ENCODE measurements around the gene BTBD16. TPM values are rescaled to one million over a fixed set of nuclear protein-coding genes. Genes with fewer than 3 reads are reported as not detected.
A peak's percentile ranks its signal among the peaks of the same experiment; 100 is the strongest.

BTBD16 gene
- total RNA-seq, 6 donors from 2014 or later = 0.20 to 1.8 (median 0.91) TPM; not detected in 3

DNA sequence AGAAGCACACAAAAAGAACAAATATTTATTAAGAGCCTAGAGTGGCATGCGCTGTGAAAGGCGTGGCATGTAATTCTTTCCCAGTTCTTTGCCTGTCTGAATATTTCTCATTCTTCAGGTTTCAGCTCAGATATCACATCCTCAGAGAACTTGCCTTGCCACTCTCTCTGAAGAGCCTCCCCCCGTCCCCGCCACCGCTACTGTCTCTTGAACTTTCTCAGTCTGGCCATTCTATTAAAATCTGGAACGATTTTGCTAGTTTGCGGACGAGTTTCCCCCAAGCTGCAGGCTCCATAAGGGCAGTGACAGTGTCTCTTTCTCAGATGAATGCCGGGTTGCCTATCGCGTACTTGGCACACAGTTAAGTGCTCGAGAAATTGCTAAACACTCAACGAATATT lies 102.6 kb downstream of the BTBD16 start:
- ATAC-seq (ENCODE audit: low FRiP score in 2 of 2) = peak; percentile 1 to 27
- H3K4me3 ChIP-seq = peak overlapping the region in 3 of 4 donors; percentile 75 to 94 (median 94)

DNA sequence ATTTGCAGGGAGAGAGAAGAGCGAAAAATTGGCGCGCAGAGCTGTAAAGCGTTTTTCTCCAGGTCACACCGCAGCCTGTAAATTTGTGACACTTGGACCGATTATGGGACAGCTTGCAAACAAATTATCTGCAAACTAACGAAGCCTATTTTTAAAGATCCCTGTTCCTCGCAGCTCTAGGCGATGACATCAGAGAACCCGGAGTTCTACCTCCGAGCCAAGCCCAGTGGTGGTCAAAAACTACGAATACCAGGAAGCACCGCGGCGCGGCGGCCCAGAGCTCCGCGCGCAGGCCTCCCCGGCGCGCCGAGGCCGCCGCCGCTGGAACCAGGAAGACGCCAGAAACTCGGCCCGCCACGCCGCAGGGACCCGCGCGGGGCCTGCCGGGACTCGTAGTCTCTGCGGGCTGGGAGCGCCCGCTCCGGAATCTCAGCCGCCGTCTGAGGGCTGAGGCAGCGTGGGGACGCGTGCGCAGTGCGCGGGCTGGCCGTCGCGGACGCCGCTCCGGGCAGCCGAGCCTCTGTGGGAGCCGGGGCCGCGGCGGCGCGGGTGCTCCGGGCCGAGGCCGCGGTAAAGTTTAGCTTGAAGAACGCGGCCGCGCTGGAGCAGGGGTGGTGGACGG lies 103.3 kb downstream of the BTBD16 start, which contains the start of gene PLEKHA1:
PLEKHA1 (plus strand) TSS at position 472 of the 622 bp plus-strand sequence. CDS start 18,493 bp downstream, outside the sequence.
- peak; percentile 97 to 99 for ATAC-seq (ENCODE audit: low FRiP score in 2 of 2)
- DNase-seq = peak; percentile 96 to 99
- H3K4me1 ChIP-seq = peaks cover 11 to 37% (median 30%) of the 10 kb centered on the region in 4 donors
- H3K9me3 ChIP-seq = no peaks in the 10 kb centered on the region
- peak within 1 kb of the TSS; percentile 93 to 99 (median 96) for H3K27ac ChIP-seq
- 3 to 8% methylated on average over 10 to 23 of the region's 71 CpGs for WGBS, 2 donors
- no peaks in the 10 kb centered on the region for H3K27me3 ChIP-seq
- H3K4me3 ChIP-seq = peak within 1 kb of the TSS; percentile 75 to 94 (median 90)
- no peaks in the 10 kb centered on the region for H3K36me3 ChIP-seq
- TF ChIP-seq POLR2AphosphoS5 (IDR thresholded peaks at IDR 0.05) (peak in 1 of 2 donors; percentile 70), EP300 (IDR thresholded peaks at IDR 0.05) (no peak), POLR2A (IDR thresholded peaks at IDR 0.05) (peak in 3 of 4 donors; percentile 64 to 87 (median 86))
- TF ChIP-seq, protein P1, sequence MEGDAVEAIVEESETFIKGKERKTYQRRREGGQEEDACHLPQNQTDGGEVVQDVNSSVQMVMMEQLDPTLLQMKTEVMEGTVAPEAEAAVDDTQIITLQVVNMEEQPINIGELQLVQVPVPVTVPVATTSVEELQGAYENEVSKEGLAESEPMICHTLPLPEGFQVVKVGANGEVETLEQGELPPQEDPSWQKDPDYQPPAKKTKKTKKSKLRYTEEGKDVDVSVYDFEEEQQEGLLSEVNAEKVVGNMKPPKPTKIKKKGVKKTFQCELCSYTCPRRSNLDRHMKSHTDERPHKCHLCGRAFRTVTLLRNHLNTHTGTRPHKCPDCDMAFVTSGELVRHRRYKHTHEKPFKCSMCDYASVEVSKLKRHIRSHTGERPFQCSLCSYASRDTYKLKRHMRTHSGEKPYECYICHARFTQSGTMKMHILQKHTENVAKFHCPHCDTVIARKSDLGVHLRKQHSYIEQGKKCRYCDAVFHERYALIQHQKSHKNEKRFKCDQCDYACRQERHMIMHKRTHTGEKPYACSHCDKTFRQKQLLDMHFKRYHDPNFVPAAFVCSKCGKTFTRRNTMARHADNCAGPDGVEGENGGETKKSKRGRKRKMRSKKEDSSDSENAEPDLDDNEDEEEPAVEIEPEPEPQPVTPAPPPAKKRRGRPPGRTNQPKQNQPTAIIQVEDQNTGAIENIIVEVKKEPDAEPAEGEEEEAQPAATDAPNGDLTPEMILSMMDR (IDR thresholded peaks at IDR 0.05) = peak in 4 of 6 experiments; percentile 20 to 39 (median 30)

More for the DNA sequence above, 102.6 kb downstream of the BTBD16 start:
- Histone ChIP-seq H3K9me3 (no peaks in the 10 kb centered on the region), H3K36me3 (no peaks in the 10 kb centered on the region), H3K27ac (peak overlapping the region; percentile 93 to 99 (median 96)), H3K4me1 (peaks cover 11 to 37% (median 30%) of the 10 kb centered on the region in 4 donors), H3K27me3 (no peaks in the 10 kb centered on the region)
- 11 to 18% methylated on average over 13 of the region's 13 CpGs for WGBS, 2 donors
- no peak for DNase-seq
- TF ChIP-seq EP300 (IDR thresholded peaks at IDR 0.05) (no peak), POLR2AphosphoS5 (IDR thresholded peaks at IDR 0.05) (no peak), POLR2A (IDR thresholded peaks at IDR 0.05) (no peak)
- TF ChIP-seq, protein P1 (IDR thresholded peaks at IDR 0.05) = no peak

DNA sequence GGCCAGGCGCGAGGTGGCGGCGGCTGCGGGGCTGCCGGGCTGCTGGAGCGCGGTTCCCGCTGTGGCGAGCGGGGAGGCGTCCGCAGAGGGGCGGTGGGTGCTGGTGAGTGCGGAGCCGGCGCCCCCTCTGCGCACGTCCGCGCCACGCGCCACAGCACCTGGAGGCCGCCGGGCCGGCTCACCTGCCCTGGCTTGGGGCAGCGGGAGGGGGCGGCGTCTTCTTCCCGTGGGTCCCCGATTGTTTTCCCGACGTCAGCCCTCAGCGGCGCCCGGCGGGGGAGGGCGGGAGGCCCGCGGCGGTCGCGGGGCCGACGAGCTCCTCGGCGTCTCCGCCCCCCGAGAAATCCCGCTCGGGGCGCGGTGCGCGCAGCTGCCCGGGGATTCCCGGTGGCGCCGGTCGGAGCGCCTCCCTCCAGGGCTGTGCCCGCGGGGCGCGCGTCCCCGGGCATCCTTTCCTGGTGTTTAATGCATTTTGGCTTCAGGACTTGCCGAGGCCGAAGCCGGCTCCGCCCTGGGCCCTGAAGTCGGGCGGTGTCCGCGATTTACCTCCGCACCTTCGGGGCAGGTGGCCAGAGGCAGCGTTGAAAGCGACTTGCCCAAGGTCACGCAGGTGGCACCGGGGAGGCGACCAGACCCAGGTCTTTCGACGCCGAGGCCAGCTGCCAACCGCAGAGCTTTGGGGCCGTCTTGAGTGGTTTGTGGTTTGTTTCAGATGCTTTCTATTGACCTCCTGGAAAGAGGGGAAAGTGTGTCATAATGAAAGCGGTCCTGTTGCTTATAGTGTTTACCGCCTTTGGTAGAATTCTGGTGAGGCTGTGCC lies 104.0 kb downstream of the BTBD16 start:
- peak overlapping the region; percentile 93 to 99 (median 96) for H3K27ac ChIP-seq
- 0% methylated on average over 3 to 23 of the region's 89 CpGs for WGBS, 2 donors
- H3K4me3 ChIP-seq = peak overlapping the region; percentile 75 to 94 (median 90)
- H3K9me3 ChIP-seq = no peaks in the 10 kb centered on the region
- ATAC-seq (ENCODE audit: low FRiP score in 2 of 2) (peak; percentile 56 to 76), DNase-seq (peak; percentile 60 to 94)
- H3K27me3 ChIP-seq = no peaks in the 10 kb centered on the region
- H3K4me1 ChIP-seq = peaks cover 11 to 37% (median 30%) of the 10 kb centered on the region in 4 donors
- no peaks in the 10 kb centered on the region for H3K36me3 ChIP-seq
- TF ChIP-seq EP300 (IDR thresholded peaks at IDR 0.05) (no peak), POLR2A (IDR thresholded peaks at IDR 0.05) (peak in 2 of 4 donors; percentile 33 to 45), POLR2AphosphoS5 (IDR thresholded peaks at IDR 0.05) (peak in 1 of 2 donors; percentile 47)
- TF ChIP-seq, protein P1 (IDR thresholded peaks at IDR 0.05) = no peak

GRCh38 chr10:122375679-122376160 lies 104.6 kb downstream of the BTBD16 start:
- peak overlapping the region; percentile 75 to 94 (median 90) for H3K4me3 ChIP-seq
- no peaks in the 10 kb centered on the region for H3K36me3 ChIP-seq
- no peaks in the 10 kb centered on the region for H3K9me3 ChIP-seq
- WGBS, 2 donors = 1 to 5% methylated on average over 7 of the region's 7 CpGs
- ATAC-seq (ENCODE audit: low FRiP score in 2 of 2) = no peak
- no peak for DNase-seq
- TF ChIP-seq, protein P1 (IDR thresholded peaks at IDR 0.05) = no peak
- TF ChIP-seq POLR2AphosphoS5 (IDR thresholded peaks at IDR 0.05) = no peak
- H3K4me1 ChIP-seq = peaks cover 11 to 37% (median 30%) of the 10 kb centered on the region in 4 donors
- H3K27ac ChIP-seq = peak overlapping the region; percentile 93 to 99 (median 96)
- H3K27me3 ChIP-seq = no peaks in the 10 kb centered on the region
